HG03432 (cell line): ENCODE results near the gene ZNF267.
"Not testable (repeated sequence)": the region's sequence is repeated elsewhere in the genome, so short reads cannot be mapped to it uniquely, and the experiment has no call there.

Experiments
- ATAC-seq: cut with Tn5 transposase; IDR thresholded peaks from one replicate; pipeline ENCODE4 v1.9.1; 2021; ENCODE audit warnings: mild to moderate bottlenecking, moderate library complexity; ENCODE audit not compliant: unreplicated experiment

Gene ZNF267

GRCh38 chr16:31873556-31874365 is at the start of gene ZNF267:
Gene ZNF267, plus strand, starts transcription at chr16:31873807. Its CDS starts 160 bp downstream, at chr16:31873967.
- ATAC-seq = peak; percentile 55

- no peak for ATAC-seq
These were observed 40.6 kb upstream of the ZNF267 start for GRCh38 chr16:31833047-31833446.

GRCh38 chr16:31836396-31836795 is 37.2 kb upstream of the ZNF267 start:
- not testable (repeated sequence) for ATAC-seq

- ATAC-seq = no peak
These were observed 30.7 kb upstream of the ZNF267 start for GRCh38 chr16:31842864-31843263.

GRCh38 chr16:31848572-31848971 is 25.0 kb upstream of the ZNF267 start:
- ATAC-seq = not testable (repeated sequence)

GRCh38 chr16:31853291-31853690 is 20.3 kb upstream of the ZNF267 start:
- ATAC-seq = no peak

- ATAC-seq = no peak
These were observed 13.1 kb upstream of the ZNF267 start for GRCh38 chr16:31860508-31860907.

GRCh38 chr16:31861455-31861854 is 12.2 kb upstream of the ZNF267 start:
- no peak for ATAC-seq

- no peak for ATAC-seq
These were observed 10.8 kb upstream of the ZNF267 start for GRCh38 chr16:31862761-31863160.

- ATAC-seq = no peak
These were observed 5.4 kb upstream of the ZNF267 start for GRCh38 chr16:31868164-31868563.

GRCh38 chr16:31868691-31869167 is 4.9 kb upstream of the ZNF267 start:
- ATAC-seq = peak; percentile 45

- ATAC-seq = peak; percentile 36
These were observed 4.0 kb upstream of the ZNF267 start for GRCh38 chr16:31869511-31870201.

GRCh38 chr16:31870809-31871208 is 2.8 kb upstream of the ZNF267 start:
- ATAC-seq = no peak

GRCh38 chr16:31871510-31871909 is 2.1 kb upstream of the ZNF267 start:
- no peak for ATAC-seq

GRCh38 chr16:31872201-31872600 is 1.4 kb upstream of the ZNF267 start:
- ATAC-seq = no peak

GRCh38 chr16:31874366-31875111 is 932 bp downstream of the ZNF267 start:
- peak; percentile 45 for ATAC-seq

- ATAC-seq = no peak
These were observed 1.7 kb downstream of the ZNF267 start for GRCh38 chr16:31875112-31875803.

GRCh38 chr16:31875928-31876547 is 2.4 kb downstream of the ZNF267 start:
- no peak for ATAC-seq

- ATAC-seq = peak; percentile 63
These were observed 3.6 kb downstream of the ZNF267 start for GRCh38 chr16:31876951-31877828.
